GM10847 (cell line): Measurements from ENCODE around the gene MCAT.
A peak's percentile ranks its signal among the peaks of the same experiment; 100 is the strongest.

ENCODE experiments used
- POLR2A ChIP-seq: IDR thresholded peaks from 2 replicates; pipeline ENCODE4 v1.6.1; 2011; ENCODE audit not compliant: insufficient read length; ENCODE audit errors: extremely low read depth

The MCAT gene, protein sequence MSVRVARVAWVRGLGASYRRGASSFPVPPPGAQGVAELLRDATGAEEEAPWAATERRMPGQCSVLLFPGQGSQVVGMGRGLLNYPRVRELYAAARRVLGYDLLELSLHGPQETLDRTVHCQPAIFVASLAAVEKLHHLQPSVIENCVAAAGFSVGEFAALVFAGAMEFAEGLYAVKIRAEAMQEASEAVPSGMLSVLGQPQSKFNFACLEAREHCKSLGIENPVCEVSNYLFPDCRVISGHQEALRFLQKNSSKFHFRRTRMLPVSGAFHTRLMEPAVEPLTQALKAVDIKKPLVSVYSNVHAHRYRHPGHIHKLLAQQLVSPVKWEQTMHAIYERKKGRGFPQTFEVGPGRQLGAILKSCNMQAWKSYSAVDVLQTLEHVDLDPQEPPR

DNA sequence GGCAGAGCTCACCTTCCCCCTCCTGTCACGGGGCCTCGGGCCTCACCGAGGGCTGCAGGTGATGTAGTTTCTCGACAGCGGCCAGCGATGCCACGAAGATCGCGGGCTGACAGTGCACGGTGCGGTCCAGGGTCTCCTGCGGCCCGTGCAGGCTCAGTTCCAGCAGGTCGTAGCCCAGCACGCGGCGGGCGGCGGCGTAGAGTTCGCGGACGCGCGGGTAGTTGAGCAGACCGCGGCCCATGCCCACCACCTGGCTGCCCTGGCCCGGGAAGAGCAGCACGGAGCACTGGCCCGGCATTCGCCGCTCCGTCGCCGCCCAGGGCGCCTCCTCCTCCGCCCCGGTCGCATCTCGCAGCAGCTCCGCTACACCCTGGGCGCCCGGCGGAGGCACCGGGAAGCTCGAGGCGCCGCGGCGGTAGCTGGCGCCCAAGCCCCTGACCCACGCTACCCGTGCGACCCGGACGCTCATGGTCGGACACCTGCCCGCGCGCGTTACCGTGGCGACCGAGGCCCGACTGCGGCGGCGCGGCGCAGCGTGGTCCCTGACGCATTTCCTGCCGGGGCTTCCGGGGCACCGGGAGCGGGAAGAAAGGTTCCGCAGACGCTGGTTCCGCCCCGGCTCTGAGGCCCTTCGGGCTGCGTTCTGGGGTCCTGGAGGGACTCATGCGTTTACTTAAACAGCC is at the start of gene MCAT:
TSS of gene MCAT (minus strand) at position 519 of the 683 bp plus-strand sequence. CDS start at position 469, 50 bp downstream.
- peak; percentile 56 for TF ChIP-seq POLR2A

DNA sequence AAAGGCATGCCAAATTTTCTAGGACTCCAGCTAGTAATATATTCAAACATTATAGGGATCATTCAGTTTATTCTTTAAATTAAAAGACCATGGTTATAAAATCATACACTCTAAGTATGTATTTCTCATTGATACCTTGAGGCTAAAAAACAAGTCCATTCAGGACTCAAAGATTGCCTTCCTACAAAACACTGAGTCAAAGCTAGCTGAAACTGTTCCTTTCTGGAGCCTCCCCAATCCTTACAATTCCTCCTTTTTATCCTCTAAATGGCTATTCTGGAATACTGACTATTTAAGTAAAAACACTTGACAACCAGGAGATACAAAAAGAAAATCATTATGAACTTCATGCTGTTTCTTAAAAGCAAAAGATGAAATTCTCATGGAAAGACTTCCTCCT is 48.6 kb upstream of the MCAT start:
- TF ChIP-seq POLR2A: no peak

DNA sequence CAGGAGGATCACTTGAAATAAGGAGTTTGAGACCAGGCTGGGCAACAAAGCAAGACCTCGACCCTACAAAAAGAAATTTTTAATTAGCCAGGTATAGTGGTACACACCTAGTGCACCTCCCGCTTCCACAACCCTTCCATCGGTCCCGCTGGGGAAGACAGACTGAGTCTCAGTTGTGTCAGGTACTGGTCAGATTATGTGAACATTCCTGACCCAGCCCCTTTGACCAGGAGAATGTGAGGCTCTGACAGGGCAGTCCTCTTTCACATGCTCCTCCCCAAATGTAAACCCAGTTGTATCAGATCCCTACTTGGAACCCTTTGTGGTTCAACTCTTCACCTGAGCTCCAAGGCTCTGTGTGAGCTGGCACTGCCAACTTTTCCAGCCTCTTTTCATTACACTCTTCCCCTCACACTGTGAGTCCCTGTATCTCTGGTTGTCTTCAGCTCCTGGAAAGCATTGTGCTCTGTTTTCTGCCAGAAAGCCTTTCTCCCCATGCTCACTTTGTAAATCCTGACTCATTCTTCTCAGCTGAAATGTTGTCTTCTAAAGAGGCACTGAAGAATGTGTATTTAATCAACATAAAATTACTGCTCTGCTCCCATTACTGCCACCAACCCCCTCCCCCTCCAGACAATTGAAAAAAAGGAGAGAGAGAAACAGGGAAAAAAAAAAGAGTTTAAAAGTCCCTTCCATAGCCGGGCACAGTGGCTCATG is 45.8 kb upstream of the MCAT start:
- no peak for TF ChIP-seq POLR2A

DNA sequence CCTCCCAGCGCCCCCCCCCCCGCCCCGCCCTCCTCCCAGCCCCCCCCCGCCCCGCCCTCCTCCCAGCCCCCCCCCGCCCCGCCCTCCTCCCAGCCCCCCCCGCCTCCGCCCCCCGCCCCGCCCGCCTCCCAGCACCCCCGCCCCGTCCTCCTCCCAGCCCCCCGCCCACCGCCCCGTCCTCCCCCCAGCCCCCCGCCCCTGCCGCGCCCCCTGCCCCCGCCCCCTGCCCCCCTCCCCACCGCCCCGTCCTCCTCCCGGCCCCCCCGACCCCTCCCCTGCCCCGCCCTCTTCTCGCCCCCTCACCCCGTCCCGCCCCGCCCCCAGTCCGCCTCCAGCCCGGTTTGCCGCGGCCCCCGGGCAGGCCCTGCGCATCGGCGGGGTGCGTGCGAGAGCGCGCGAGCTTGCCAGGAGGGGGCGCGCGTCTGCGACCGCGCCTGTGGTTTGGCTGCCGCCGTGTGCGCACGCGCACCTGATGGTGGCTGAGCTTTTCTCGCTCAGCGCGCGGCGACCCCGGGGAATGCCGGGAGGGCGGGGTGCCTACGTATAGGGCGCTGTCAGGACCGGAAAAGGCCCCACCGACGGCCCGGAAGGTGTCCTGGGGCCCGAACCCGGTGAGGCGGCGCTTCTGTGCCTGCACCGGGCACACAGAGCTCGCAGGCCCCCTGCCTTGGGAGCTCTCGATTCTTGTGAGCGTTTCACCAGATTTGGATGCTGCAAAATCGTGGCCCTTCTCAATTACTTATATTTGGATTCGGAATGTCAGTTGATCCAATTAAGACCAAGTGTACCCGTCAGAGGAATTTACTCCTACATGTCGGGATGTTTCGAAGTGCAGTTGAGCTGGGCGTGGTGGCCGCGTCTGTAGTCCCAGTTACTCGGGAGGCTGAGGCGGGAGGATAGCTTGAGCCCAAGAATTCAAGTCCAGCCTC is 44.2 kb upstream of the MCAT start:
- TF ChIP-seq POLR2A: peak; percentile 97

DNA sequence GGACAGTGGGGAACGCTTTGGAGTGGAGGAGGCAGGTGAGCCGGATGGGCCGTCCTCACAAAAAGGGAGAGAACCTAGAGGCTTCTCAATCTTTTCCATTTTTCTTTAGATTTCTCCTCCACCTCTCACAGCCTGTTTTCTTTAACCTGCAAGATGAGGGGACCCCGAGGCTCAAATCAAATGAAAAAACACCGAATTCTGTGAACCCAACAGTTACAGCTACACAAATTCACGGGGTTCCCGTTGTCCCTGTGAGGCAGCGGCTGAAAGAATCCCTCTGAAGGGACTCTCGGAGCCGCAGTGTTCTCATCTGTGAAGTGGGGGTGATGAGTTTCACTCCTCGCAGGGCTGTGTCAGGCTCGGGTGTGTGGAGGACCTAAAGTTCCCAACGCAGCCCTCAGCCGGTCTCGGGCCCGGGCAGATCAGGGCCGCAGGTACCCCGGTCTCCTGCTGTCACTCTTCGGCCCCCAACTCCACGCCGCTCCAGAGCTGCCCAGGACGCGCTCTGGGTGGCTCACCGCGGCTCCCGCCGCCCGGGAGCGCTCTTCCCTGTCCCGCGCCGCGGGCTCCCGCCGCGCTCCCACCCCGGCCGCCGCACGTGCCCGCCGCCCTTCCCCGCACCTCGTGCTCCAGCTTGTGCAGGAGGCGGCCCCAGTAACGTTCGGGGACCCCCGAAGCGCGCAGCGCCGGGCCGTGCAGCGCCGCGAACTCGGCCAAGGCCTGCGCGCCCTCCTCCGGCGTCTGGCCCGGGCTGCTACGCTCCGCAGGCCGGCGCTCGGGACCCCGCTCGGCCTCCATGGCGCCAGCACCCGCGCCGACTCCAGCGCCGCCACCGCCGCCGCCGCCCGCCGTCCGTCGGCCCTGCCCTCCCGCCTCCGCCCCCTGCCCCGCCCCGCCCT is 43.3 kb upstream of the MCAT start, which contains the start of gene TTLL12:
TSS of gene TTLL12 (minus strand) at position 863 of the 899 bp plus-strand sequence. CDS start at position 798, 65 bp downstream.
- peak; percentile 66 for TF ChIP-seq POLR2A

DNA sequence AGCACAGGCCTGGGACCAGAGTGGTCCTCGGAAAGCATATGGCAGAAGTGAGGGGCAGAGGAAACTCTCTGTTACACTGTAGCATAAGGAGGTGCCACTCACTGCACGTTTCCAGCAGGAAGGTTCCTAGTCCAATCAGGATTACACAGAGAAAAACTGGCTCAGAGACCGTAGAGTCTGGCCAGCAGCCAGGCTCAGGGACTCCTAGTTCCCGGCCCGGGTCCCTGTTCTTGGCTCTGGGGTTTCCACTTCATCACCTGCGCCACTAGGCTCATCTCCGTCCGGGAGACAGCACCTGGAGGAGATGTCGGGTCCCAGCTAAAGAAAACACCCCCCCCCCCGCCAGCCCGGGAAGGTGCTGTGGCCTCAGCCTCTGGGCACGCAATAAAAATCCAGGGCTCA is 42.7 kb upstream of the MCAT start:
- TF ChIP-seq POLR2A: no peak

DNA sequence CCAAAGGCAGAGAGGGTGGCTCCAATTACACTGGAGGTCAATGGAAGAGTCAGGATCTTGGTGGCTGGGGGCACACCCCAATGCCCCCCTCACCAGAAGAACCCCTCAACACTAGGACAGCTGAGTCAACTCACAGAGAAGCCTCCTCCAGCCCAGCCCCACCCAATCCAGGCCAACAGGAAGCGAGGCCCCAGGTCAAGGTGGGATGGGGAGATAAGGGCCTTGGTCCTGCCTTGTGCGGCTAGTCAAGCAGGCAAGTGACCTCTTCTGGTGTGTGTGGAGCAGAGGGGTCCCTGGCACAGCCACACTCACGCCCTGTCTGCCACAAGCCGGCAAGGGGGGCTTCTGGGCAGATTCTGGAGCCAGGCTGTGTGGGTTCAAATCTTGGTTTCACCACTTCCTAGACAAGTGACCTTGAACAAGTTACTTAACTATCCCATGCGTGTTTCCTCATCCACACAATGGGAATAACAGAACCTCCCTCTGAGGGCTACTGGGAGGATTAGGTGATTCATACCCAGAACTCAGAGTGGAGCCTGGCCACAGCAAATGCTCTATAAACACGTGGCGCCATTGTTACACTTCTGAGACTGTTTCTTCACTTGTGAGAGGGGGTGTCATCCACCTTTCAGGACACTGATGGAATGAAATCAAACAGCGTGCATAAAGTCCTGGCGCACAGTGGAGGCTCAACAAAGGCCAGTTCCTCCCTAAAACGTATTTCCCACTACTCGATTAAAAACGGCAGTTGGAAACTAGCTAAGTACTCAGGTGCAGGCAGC is 40.5 kb upstream of the MCAT start:
- no peak for TF ChIP-seq POLR2A

DNA sequence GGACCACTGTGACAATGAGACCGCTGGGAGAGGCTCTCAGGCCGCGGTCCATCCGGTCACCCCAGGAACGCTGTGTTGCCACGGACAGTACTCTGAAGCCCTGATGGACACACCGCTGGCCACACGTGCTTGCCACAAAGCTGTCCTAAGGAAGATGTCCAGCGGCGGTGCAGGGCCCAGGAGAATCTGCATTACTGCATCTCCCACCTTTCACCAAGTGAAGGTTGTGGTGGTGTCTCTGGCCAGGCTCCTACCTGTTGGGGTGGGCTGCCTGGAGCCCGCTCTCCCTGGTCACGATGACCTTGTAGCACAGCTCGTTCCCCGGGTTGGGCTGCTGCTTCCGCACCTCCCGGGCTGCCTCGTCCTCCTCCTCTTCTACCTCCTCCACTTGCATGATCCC is 39.5 kb upstream of the MCAT start:
- no peak for TF ChIP-seq POLR2A

DNA sequence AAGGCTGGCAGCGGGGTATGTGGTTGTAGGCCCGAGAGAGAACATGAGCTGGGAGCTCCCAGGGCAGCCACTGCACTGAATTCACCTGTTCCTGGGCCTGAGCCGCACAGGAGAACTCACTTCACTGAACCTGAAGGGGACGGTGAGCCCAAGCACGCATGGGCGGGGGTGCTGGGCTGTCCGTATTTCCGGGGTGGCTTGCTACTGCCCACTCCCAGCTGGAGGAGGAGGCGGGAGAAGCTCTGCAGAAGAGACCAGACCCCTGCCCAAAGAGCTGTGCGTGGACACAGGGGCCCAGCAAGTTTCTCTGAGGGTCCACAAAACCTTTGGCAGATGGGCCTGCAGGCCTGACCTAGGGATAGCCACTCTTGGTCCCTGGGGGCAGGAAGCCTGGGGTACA is 38.9 kb upstream of the MCAT start:
- TF ChIP-seq POLR2A: no peak

DNA sequence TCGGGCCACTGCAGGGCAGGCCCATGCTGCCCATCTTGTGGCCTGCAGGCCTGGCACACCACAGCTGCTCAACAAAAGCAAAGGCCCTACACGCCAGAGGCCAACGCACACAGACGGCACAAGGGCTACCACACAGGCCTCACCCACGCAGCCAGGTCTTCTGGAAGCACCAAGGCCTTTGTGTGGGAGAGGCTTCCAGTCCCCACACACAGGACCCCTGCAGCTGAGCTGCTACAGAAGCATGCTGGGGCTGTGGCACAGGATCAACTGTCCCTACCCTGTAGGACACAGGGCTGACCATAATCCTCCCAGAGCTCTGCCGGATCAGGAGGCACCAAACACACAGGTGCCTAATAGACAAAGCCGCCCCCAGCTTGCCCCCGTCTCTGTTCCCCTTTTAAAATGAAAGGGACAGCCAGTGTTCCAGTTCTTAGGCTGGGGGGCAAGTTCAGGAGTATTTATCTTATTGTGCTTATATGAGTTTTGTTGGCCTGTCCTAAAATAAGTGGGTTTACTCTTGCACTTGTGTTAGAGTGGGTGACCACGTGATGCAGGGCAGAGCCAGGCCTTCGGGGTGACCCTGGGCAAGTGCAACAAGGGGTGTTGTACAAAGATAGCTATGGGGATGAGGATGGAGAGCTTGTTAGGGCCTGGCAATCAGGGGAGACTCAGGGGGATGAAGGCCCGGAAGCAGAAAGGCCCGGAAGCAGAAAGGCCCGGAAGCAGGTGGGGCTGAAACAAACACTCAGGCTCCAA is 38.3 kb upstream of the MCAT start:
- TF ChIP-seq POLR2A: no peak

DNA sequence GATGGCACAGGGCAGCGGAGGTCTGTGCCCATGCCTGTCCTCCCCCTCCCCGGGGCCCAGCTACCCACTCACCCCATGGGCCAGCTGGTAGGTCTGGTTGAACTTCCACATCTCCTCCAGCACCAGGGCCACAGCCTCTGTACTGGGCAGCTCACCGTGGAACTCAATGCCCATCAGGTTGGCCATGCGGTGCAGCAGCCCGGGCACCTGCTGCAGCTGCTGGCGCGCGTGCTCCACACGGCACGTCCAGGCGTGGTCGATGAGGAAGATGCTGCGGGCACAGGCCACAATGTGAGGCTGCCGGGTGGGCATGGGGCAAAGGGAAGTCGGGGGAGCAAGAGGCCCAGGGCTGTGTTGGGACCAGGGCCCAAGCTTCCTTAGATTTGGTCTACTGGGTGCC is 37.5 kb upstream of the MCAT start:
- TF ChIP-seq POLR2A: no peak

DNA sequence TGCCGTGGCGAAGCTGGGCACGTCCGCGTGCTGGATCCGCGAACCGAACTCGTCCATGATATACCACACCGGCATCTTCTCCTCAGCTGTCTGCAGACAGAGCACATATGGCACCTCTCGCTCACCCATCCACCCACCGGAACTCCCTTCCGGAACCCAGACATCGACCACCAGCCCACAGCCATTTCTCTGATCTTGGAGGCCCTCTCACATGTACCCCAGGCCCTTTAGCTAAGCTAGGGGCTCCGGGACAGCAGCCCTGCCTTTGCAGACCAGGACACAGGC is 36.7 kb upstream of the MCAT start:
- TF ChIP-seq POLR2A: no peak
